Omental fat pad (tissue), 4 donors: ENCODE results near the gene PHYKPL. TPM values are rescaled to one million over a fixed set of nuclear protein-coding genes. Genes with fewer than 3 reads are reported as not detected.

Experiments used
- ATAC-seq: fragments of 150-250 bp; one replicate; pipeline ENCODE4 v1.9.1; 2016; ENCODE audit warnings: mild to moderate bottlenecking, moderate library complexity; ENCODE audit not compliant: low FRiP score
- DNase-seq: peaks from one replicate; pipeline ENCODE4 v3.0.0-alpha.2; 2019; ENCODE audit warnings: low spot score
- total RNA-seq, 4 donors: library from RNA; depleted of rRNA; stranded (reverse); fragments of >200 nt; gene quantifications; one replicate each; pipeline ENCODE4 v1.1.0, GENCODE V29; 2016
- TF ChIP-seq, protein P1 (sequence below), 3 donors: fragments of 450-650 bp; IDR thresholded peaks; one replicate each; pipeline ENCODE4 v1.5.1; 2016 to 2017; ENCODE audit warnings: antibody characterized with exemption in 3 of 3, mild to moderate bottlenecking in 3 of 3, moderate library complexity in 2 of 3

The PHYKPL gene
- total RNA-seq, 4 donors from 2014 or later: 62.3 to 104 (median 82.0) TPM

DNA sequence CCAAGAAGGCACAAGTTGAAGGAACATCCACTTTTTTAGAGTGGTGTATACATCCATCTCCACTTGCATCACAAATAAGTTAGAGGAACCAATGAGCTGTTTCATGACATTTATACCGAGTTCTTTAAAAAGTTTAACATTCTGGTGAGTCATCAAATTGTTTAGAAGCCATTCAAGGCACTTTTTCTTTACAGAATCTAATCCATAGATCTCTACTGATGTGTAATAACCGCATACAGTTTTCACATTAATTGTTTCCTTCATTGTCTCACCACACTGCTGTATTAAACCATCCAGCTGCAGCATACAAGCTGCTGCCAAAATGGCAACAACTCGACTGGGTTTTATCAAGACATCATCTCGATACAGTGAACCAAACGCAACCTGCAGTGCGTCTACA lies 46.2 kb downstream of the PHYKPL start:
- no peak for ATAC-seq
- DNase-seq: no peak
- TF ChIP-seq, protein P1, sequence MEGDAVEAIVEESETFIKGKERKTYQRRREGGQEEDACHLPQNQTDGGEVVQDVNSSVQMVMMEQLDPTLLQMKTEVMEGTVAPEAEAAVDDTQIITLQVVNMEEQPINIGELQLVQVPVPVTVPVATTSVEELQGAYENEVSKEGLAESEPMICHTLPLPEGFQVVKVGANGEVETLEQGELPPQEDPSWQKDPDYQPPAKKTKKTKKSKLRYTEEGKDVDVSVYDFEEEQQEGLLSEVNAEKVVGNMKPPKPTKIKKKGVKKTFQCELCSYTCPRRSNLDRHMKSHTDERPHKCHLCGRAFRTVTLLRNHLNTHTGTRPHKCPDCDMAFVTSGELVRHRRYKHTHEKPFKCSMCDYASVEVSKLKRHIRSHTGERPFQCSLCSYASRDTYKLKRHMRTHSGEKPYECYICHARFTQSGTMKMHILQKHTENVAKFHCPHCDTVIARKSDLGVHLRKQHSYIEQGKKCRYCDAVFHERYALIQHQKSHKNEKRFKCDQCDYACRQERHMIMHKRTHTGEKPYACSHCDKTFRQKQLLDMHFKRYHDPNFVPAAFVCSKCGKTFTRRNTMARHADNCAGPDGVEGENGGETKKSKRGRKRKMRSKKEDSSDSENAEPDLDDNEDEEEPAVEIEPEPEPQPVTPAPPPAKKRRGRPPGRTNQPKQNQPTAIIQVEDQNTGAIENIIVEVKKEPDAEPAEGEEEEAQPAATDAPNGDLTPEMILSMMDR (IDR thresholded peaks at IDR 0.05): no peak

GRCh38 chr5:178182158-178182876 lies 50.3 kb downstream of the PHYKPL start:
- TF ChIP-seq, protein P1 (IDR thresholded peaks at IDR 0.05): no peak

GRCh38 chr5:178180141-178180863 lies 52.3 kb downstream of the PHYKPL start:
- DNase-seq (no peak), ATAC-seq (no peak)
- TF ChIP-seq, protein P1 (IDR thresholded peaks at IDR 0.05): no peak

More at GRCh38 chr5:178182158-178182876, 50.3 kb downstream of the PHYKPL start:
- ATAC-seq (no peak), DNase-seq (no peak)

GRCh38 chr5:178177569-178177968 lies 55.0 kb downstream of the PHYKPL start:
- ATAC-seq: no peak
- TF ChIP-seq, protein P1 (IDR thresholded peaks at IDR 0.05): no peak
- no peak for DNase-seq

- DNase-seq (no peak), ATAC-seq (no peak)
- TF ChIP-seq, protein P1 (IDR thresholded peaks at IDR 0.05): no peak
These were observed 55.8 kb downstream of the PHYKPL start for GRCh38 chr5:178176791-178177190.

- TF ChIP-seq, protein P1 (IDR thresholded peaks at IDR 0.05): no peak
- DNase-seq (no peak), ATAC-seq (no peak)
These were observed 58.1 kb downstream of the PHYKPL start for GRCh38 chr5:178174456-178174855.
